NT2/D1 (cell line): ENCODE measurements around the gene C4B.

ENCODE experiments used
- SUZ12 ChIP-seq: IDR thresholded peaks from 2 replicates; pipeline ENCODE4 v1.6.1; 2011; ENCODE audit not compliant: insufficient read length, insufficient read depth; ENCODE audit errors: extremely low read depth
- YY1 ChIP-seq: IDR thresholded peaks from 2 replicates; pipeline ENCODE4 v1.6.1; 2011; ENCODE audit not compliant: insufficient read length, insufficient read depth
- ZNF274 ChIP-seq: IDR thresholded peaks from 2 replicates; pipeline ENCODE4 v1.6.1; 2011; ENCODE audit warnings: mild to moderate bottlenecking, low read depth, low read length

DNA sequence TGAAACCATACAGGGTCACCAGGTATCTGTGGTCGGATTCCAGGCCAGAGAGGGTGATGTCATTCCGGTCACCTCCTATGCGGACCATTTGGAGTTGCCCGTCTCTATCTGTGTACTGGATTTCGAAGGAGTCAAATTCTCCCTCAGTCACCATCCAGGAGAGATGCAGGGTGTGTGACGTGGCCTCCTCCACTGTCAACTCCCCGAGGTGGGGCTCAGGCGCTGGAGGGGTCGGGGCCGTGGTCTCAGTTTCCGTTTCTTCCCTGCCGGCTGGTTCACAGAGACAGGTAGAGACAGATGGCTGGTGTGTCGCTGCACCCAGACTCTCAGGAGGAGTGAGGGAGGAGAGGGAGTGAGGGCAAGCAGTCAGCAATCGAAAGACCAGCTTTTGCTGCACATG, 54.3 kb downstream of the C4B start:
- no peak for TF ChIP-seq YY1
- no peak for TF ChIP-seq ZNF274
- no peak for TF ChIP-seq SUZ12
